ENCODE results near the gene WT1. TPM values are rescaled to one million over a fixed set of nuclear protein-coding genes. Genes with fewer than 3 reads are reported as not detected.
"Not testable (repeated sequence)": the region's sequence is repeated elsewhere in the genome, so short reads cannot be mapped to it uniquely, and the experiment has no call there.

Gene WT1
- total and polyA plus RNA-seq, 9 donors = 28.2 to 171 (median 73.8) TPM

DNA sequence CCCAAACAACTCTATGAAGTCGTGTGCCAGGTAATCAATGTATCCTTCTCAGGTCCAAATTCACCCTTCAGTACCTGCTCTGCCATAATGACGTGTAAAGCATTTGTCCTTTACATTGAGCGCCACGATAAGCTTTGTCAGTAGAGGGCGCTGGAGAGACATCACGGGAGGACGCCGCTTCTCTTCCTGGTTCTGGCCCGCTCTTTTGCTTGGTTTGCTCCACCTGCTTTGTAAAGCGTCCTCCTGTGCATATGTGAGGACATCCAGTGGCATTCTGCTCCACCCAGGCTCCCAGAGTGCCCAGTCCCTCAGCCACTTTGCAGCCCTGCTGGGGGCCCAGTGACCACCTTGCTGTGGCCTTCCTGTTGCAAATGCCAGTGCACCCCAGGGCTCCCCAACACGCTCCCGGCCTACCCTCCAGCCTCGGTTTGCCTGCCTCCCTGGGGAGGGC, 61.1 kb downstream of the WT1 start:
- H3K9me3 ChIP-seq = no peaks in the 10 kb centered on the region
- peak in 4 of 5 donors; percentile 35 to 62 (median 48) for DNase-seq
- intact Hi-C loops (cut with DNase I) = loop anchor here in 1 of 4 donors (10.0 kb wide), 1 partner anchor 49 kb away; no protein-coding TSS in a partner anchor
- TF ChIP-seq EP300 (IDR thresholded peaks at IDR 0.05) (no peak), POLR2A (IDR thresholded peaks at IDR 0.05) (no peak)
- TF ChIP-seq, protein P1, sequence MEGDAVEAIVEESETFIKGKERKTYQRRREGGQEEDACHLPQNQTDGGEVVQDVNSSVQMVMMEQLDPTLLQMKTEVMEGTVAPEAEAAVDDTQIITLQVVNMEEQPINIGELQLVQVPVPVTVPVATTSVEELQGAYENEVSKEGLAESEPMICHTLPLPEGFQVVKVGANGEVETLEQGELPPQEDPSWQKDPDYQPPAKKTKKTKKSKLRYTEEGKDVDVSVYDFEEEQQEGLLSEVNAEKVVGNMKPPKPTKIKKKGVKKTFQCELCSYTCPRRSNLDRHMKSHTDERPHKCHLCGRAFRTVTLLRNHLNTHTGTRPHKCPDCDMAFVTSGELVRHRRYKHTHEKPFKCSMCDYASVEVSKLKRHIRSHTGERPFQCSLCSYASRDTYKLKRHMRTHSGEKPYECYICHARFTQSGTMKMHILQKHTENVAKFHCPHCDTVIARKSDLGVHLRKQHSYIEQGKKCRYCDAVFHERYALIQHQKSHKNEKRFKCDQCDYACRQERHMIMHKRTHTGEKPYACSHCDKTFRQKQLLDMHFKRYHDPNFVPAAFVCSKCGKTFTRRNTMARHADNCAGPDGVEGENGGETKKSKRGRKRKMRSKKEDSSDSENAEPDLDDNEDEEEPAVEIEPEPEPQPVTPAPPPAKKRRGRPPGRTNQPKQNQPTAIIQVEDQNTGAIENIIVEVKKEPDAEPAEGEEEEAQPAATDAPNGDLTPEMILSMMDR (IDR thresholded peaks at IDR 0.05) = peak in 1 of 3 donors; percentile 6
- no peaks in the 10 kb centered on the region for H3K27me3 ChIP-seq
- no peaks in the 10 kb centered on the region for H3K36me3 ChIP-seq
- H3K4me1 ChIP-seq (ENCODE audit: insufficient read depth) = no peaks in the 10 kb centered on the region
- 66 to 77% (median 74%) methylated on average over 13 of the region's 13 CpGs for WGBS, 3 donors
- no peak overlapping the region for H3K27ac ChIP-seq
- no peak overlapping the region for H3K4me3 ChIP-seq

DNA sequence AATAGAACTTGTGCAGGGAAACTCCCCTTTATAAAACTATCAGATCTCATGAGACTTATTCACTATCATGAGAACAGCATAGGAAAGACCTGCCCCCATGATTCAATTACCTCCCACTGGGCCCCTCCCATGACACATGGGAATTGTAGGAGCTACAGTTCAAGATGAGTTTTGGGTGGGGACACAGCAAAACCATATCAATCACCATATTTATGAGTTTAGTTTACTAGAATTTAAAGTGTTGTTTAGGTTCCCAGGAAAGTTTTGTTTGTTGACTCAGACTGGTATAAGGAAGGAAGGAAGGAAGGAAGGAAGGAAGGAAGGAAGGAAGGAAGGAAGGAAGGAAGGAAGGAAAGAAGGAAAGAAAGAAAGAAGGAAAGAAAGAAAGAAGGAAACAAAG, 65.4 kb downstream of the WT1 start:
- not testable (repeated sequence) for H3K27ac ChIP-seq; H3K4me1 ChIP-seq (ENCODE audit: insufficient read depth); H3K4me3 ChIP-seq; H3K36me3 ChIP-seq; H3K27me3 ChIP-seq; DNase-seq; H3K9me3 ChIP-seq
- intact Hi-C loops (cut with DNase I) = loop anchor here in 1 of 4 donors (10.0 kb wide), 1 partner anchor 45 kb away; no protein-coding TSS in a partner anchor

DNA sequence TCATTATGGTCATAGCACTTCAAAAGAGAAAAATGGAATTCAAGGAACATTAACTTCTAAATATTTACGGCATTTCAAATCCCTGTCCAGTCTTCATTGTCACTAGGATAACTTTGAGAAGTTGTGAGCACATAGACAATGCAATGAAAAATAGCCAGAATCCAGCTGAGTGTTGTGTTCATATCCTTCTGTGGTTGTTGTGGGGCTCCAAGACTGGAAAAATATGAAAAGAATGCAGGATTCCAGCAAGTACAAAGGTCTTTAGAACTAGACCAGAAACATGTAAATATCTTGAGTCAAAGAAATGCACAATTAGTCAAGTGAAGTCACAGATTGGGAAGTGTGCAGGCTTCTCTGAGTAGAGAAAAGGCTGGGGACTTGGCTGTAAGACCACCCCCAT, 68.7 kb downstream of the WT1 start:
- Histone ChIP-seq H3K4me1 (ENCODE audit: insufficient read depth) (peaks cover 2% of the 10 kb centered on the region), H3K36me3 (no peaks in the 10 kb centered on the region), H3K4me3 (no peak overlapping the region), H3K27me3 (no peaks in the 10 kb centered on the region), H3K27ac (no peak overlapping the region), H3K9me3 (no peaks in the 10 kb centered on the region)
- 23 to 42% (median 37%) methylated on average over 1 of the region's 1 CpG for WGBS, 3 donors
- intact Hi-C loops (cut with DNase I) = no loop called here
- TF ChIP-seq, protein P1 (IDR thresholded peaks at IDR 0.05) = no peak
- TF ChIP-seq POLR2A (IDR thresholded peaks at IDR 0.05) (no peak), EP300 (IDR thresholded peaks at IDR 0.05) (no peak)
- DNase-seq = no peak

DNA sequence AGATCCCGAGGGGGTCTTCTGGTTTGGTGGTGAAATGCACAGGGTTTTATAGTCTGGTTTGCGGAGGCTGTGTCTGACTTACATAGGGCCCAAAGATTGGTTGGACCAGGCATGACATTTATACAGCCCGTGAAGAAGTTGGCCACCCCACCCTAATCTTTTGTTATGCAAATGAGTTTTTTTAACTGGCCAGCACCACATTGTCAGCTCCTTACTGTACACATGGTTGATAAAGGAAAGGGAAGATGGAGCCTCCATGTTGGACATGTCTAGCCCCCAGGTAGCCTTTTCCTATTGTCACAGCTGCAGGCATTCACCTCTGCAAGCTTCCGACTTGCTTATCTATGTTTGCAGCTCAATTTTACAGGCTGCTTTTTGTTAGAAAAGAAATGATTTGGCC, 70.1 kb downstream of the WT1 start:
- Histone ChIP-seq H3K9me3 (no peaks in the 10 kb centered on the region), H3K27ac (no peak overlapping the region), H3K27me3 (no peaks in the 10 kb centered on the region), H3K4me1 (ENCODE audit: insufficient read depth) (peaks cover 2% of the 10 kb centered on the region), H3K36me3 (no peaks in the 10 kb centered on the region), H3K4me3 (no peak overlapping the region)
- TF ChIP-seq EP300 (IDR thresholded peaks at IDR 0.05) (no peak), POLR2A (IDR thresholded peaks at IDR 0.05) (no peak)
- TF ChIP-seq, protein P1 (IDR thresholded peaks at IDR 0.05) = no peak
- no peak for DNase-seq
- 85 to 89% (median 87%) methylated on average over 4 of the region's 4 CpGs for WGBS, 3 donors
- intact Hi-C loops (cut with DNase I) = no loop called here

DNA sequence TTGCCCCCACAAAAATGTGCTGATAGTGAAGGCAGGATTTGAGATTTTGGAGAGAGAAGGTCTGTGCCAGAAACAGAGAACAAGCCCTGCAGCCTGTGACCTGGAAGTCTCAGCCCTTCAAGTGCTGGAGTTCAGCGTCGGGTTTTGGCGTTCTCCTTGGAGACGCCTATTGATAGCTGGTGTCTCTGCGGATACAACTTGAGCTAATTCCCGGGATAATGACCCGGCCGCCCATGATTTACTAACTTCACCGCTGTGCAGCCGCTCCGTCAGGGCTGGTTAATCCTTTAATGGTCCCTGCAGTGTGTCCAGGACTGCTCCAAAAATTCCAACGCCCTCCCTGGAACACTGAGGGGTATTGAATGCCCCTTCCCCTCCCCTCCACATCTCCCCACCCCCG, 76.6 kb downstream of the WT1 start:
- Histone ChIP-seq H3K36me3 (no peaks in the 10 kb centered on the region), H3K4me1 (ENCODE audit: insufficient read depth) (peaks cover 3% of the 10 kb centered on the region), H3K9me3 (no peaks in the 10 kb centered on the region), H3K27ac (no peak overlapping the region), H3K4me3 (no peak overlapping the region), H3K27me3 (no peaks in the 10 kb centered on the region)
- peak; percentile 30 to 70 (median 47) for DNase-seq
- TF ChIP-seq, protein P1 (IDR thresholded peaks at IDR 0.05) = no peak
- TF ChIP-seq EP300 (IDR thresholded peaks at IDR 0.05) (no peak), POLR2A (IDR thresholded peaks at IDR 0.05) (no peak)
- WGBS, 3 donors = 5 to 6% (median 6%) methylated on average over 13 of the region's 13 CpGs
- intact Hi-C loops (cut with DNase I) = no loop called here
